ENCODE data around the gene ADAMTS17. TPM values are rescaled to one million over a fixed set of nuclear protein-coding genes. Genes with fewer than 3 reads are reported as not detected.
A peak's percentile ranks its signal among the peaks of the same experiment; 100 is the strongest.
"Not testable (repeated sequence)": the region's sequence is repeated elsewhere in the genome, so short reads cannot be mapped to it uniquely, and the experiment has no call there.

Gene ADAMTS17
- polyA plus RNA-seq, 2 of the 4 experiments (the other 2 are of a cell fraction): 0.05 TPM; not detected in 1

DNA sequence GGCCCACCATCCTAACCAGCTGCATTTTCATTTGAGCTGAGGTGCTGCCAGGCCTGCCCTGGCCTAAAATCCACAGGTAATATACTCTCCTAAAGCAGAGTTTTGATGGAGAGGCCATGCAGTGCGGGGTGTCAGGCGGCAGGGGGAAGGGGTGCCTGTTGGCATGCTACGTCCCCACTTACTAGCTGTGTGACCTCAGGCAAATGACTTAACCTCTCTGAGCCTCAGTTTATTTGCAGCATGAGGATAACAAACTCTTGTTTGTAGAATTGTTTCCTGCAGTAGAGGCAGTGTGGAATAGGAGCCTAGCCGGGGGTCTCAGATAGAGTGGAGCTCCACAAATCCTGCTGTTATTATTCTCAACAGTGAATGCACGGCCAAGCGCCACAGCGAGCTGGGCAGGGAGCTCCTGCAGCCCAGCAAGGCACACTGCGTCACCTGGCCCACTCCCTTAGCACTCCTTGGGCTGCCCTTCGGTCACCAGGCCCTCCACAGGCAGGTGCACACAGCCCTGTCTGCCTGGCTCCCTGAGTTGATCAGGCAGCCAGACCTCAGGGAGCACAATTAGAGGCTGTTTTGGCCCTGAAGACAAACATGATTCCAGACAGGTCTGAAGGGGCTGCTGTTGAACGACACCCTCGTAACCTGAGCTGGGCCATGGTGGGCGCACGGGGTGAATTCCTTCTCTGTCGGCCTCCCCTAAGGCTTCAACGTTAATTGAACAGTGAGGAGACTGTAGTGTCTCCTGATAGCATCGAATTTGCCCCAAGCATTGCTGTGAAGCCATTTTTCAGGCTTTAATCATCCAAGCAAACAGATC, 359.7 kb downstream of the ADAMTS17 start:
- ChIA-PET POLR2A (no interaction called here), CTCF (interaction anchor here (0.6 to 1.0 kb wide), 5 partner anchors 10 to 30 kb away, joined by 3 to 5 read pairs (median 3); no protein-coding TSS in a partner anchor)
- FAIRE-seq (no peak), DNase-seq (ENCODE audit: low read depth in 1 of 2, low spot score in 1 of 2) (no peak), ATAC-seq (no peak; a peak in 1 of 6 replicates)
- H3K27ac ChIP-seq: no peak overlapping the region
- WGBS (ENCODE audit: missing lambda C conversion rate): 53% methylated on average over 16 of the region's 16 CpGs
- no peaks in the 10 kb centered on the region for H3K4me1 ChIP-seq
- H3K9me3 ChIP-seq: no peaks in the 10 kb centered on the region
- H3K4me3 ChIP-seq: no peak overlapping the region
- TF ChIP-seq HOXB5 (CRISPR knock-in tag; IDR thresholded peaks at IDR 0.05): no peak
- peak; percentile 1 for TF ChIP-seq ZFP36 (IDR thresholded peaks at IDR 0.05; ENCODE audit: borderline replicate concordance, partially characterized antibody)
- H3K4me2 ChIP-seq: no peak overlapping the region

DNA sequence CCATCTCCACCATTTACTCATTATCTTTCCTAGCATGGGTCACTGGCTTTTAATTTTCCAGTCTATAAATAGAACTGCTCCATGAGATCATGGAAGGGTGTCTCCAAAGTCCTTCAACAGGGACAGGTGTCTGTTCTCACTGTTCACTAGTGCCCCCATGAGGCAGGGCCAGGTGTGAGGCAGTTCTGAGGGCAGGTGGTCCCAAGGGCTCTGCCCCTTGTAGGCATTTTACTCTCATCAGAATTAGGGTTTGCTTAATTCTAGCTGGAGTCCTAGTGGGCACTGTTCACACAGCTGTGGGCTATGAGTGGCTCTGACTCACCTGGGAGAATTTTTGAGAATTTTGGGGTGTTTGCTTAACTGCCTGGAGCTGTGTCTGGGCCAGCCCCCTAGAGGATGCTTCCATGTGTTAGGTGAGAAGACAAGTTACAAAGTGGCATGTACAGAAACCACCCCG, 360.6 kb downstream of the ADAMTS17 start:
- WGBS (ENCODE audit: missing lambda C conversion rate): 0% methylated on average over 1 of the region's 1 CpG
- H3K4me2 ChIP-seq: no peak overlapping the region
- DNase-seq (ENCODE audit: low read depth in 1 of 2, low spot score in 1 of 2): no peak
- no peaks in the 10 kb centered on the region for H3K4me1 ChIP-seq
- H3K4me3 ChIP-seq: no peak overlapping the region
- ATAC-seq: no peak; a peak in 1 of 6 replicates
- no peak overlapping the region for H3K27ac ChIP-seq
- POLR2A ChIA-PET: no interaction called here
- H3K9me3 ChIP-seq: no peaks in the 10 kb centered on the region
- TF ChIP-seq HEYL (CRISPR knock-in tag; IDR thresholded peaks at IDR 0.05) (no peak), GATA3 (IDR thresholded peaks at IDR 0.05; ENCODE audit: borderline replicate concordance) (no peak), POLR2A (IDR thresholded peaks at IDR 0.05; ENCODE audit: low read length) (no peak), RCOR1 (IDR thresholded peaks at IDR 0.05; ENCODE audit: low read depth, low read length) (no peak), ZC3H11A (IDR thresholded peaks at IDR 0.05) (no peak), TP53 (CRISPR knock-in tag; IDR thresholded peaks at IDR 0.05) (no peak), NR3C1 (IDR thresholded peaks at IDR 0.05) (no peak), HOXB13 (CRISPR knock-in tag; IDR thresholded peaks at IDR 0.05; ENCODE audit: low read depth) (no peak), MAFK (IDR thresholded peaks at IDR 0.05; ENCODE audit: partially characterized antibody) (no peak), CEBPB (IDR thresholded peaks at IDR 0.05) (no peak)
- CTCF ChIA-PET: interaction anchor here (1.0 to 1.2 kb wide), 3 partner anchors 9 to 29 kb away, joined by 3 to 5 read pairs (median 3); no protein-coding TSS in a partner anchor
- FAIRE-seq: no peak

DNA sequence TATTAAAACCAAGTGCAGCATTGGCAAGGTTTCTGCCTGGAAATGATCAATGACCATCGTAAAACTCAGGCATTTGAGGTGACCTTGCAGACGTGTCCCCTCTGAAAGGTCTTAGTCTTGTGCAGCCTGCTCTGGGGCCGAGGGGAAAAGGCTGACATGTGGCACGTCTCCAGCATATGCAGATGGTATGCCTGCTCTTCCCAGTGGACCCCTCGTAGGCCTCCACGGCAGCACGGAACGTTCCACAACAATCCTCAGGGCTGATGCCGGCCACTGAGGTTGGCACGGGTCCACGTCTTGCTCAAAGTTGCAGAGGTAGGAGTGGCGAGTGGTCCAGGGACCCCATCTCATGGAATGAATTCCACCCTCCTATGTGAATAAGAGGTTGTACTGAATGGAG, 361.0 kb downstream of the ADAMTS17 start:
- no peak overlapping the region for H3K4me3 ChIP-seq
- no peaks in the 10 kb centered on the region for H3K9me3 ChIP-seq
- H3K27ac ChIP-seq: no peak overlapping the region
- POLR2A ChIA-PET: no interaction called here
- CTCF ChIA-PET: interaction anchor here (1.0 to 1.2 kb wide), 2 partner anchors 15 to 28 kb away, joined by 3 read pairs; no protein-coding TSS in a partner anchor
- no peak for FAIRE-seq
- no peak for ATAC-seq
- 48% methylated on average over 12 of the region's 12 CpGs for WGBS (ENCODE audit: missing lambda C conversion rate)
- DNase-seq (ENCODE audit: low read depth in 1 of 2, low spot score in 1 of 2): no peak
- H3K4me1 ChIP-seq: no peaks in the 10 kb centered on the region
- TF ChIP-seq NR3C1 (IDR thresholded peaks at IDR 0.05) (no peak), HDAC2 (IDR thresholded peaks at IDR 0.05) (no peak), ZC3H11A (IDR thresholded peaks at IDR 0.05) (no peak), CBX8 (IDR thresholded peaks at IDR 0.05) (no peak), BHLHE40 (IDR thresholded peaks at IDR 0.05; ENCODE audit: low read depth, low read length) (no peak), FOSB (CRISPR knock-in tag; IDR thresholded peaks at IDR 0.05) (no peak), JUN (IDR thresholded peaks at IDR 0.05) (no peak), RARB (CRISPR knock-in tag; IDR thresholded peaks at IDR 0.05) (no peak), HOXA7 (CRISPR knock-in tag; IDR thresholded peaks at IDR 0.05) (no peak), FOSL2 (IDR thresholded peaks at IDR 0.05) (no peak), FOSL2 (CRISPR knock-in tag; IDR thresholded peaks at IDR 0.05) (no peak), PHF8 (IDR thresholded peaks at IDR 0.05; ENCODE audit: borderline replicate concordance, low read depth) (no peak), ESRRA (IDR thresholded peaks at IDR 0.05; ENCODE audit: borderline replicate concordance, low read length) (no peak), CHD2 (IDR thresholded peaks at IDR 0.05; ENCODE audit: low read length, partially characterized antibody) (no peak), CEBPB (IDR thresholded peaks at IDR 0.05) (no peak), RFX5 (IDR thresholded peaks at IDR 0.05) (no peak)
- no peak overlapping the region for H3K4me2 ChIP-seq

DNA sequence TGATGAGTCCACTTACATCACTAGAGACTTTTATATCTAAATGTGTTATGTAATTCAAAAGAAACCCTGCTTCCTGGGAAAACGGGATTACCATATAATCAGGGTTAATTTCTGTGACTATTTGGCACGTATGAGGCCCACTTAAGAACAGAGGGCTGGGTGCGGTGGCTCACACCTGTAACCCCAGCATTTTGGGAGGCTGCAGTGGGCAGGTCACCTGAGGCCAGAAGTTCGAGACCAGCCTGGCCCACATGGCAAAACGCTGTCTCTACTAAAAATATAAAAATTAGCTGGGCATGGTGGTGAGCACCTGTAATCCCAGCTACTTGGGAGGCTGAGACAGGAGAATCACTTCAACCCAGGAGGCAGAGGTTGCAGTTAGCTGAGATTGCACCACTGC, 361.9 kb downstream of the ADAMTS17 start:
- H3K27ac ChIP-seq; H3K4me3 ChIP-seq; CTCF ChIA-PET; H3K4me2 ChIP-seq; H3K4me1 ChIP-seq; FAIRE-seq; ATAC-seq; POLR2A ChIA-PET; H3K9me3 ChIP-seq; DNase-seq (ENCODE audit: low read depth in 1 of 2, low spot score in 1 of 2): not testable (repeated sequence)
- WGBS (ENCODE audit: missing lambda C conversion rate): 24% methylated on average over 5 of the region's 5 CpGs

All from A549 (cell line).